Activated T-helper 1 cell treated with anti-CD3 and anti-CD28 coated beads, Interleukin-12 subunit alpha, Interleukin-12 subunit beta, Interleukin-2, Interleukin-4 antibody, amounts not matched to agents 30 ng/mL and 10 ng/mL and 1 ng/mL, durations not matched to agents 14 hours and 24 hours and 36 hours (primary cell): ENCODE results near the gene C10orf62. TPM values are rescaled to one million over a fixed set of nuclear protein-coding genes. Genes with fewer than 3 reads are reported as not detected.

Source experiments
- DNase-seq: peaks from one replicate; pipeline ENCODE4 v3.0.0; 2021; ENCODE audit warnings: low spot score
- H3K27ac Mint-ChIP-seq: one replicate; pipeline ENCODE4 v1.8.0; 2021; ENCODE audit warnings: mild to moderate bottlenecking, mixed read lengths
- H3K27me3 Mint-ChIP-seq: one replicate; pipeline ENCODE4 v1.8.0; 2022; ENCODE audit warnings: mild to moderate bottlenecking, moderate library complexity, mixed read lengths; ENCODE audit not compliant: insufficient read depth
- H3K36me3 Mint-ChIP-seq: one replicate; pipeline ENCODE4 v1.8.0; 2021; ENCODE audit warnings: low read depth, mixed read lengths
- H3K4me1 Mint-ChIP-seq: one replicate; pipeline ENCODE4 v1.8.0; 2021; ENCODE audit warnings: low read depth, mixed read lengths
- H3K4me3 Mint-ChIP-seq: one replicate; pipeline ENCODE4 v1.8.0; 2021; ENCODE audit warnings: mild to moderate bottlenecking, moderate library complexity, mixed read lengths
- H3K9me3 Mint-ChIP-seq: one replicate; pipeline ENCODE4 v1.8.0; 2021; ENCODE audit warnings: mixed read lengths
- intact Hi-C: fragments of 100-400 bp; cut with micrococcal nuclease; formaldehyde crosslinking; loops from one replicate; pipeline ENCODE4 v1.15.1; 2024
- total RNA-seq: library from RNA; stranded (reverse); gene quantifications from 2 replicates; pipeline ENCODE4 v1.2.3, GENCODE V29; 2022

The C10orf62 gene
- total RNA-seq, 1 donor from 2014 or later, result not detected

- intact Hi-C loops, result no loop called here
- no peak for DNase-seq
- Mint-ChIP-seq H3K27me3 (no peaks in the 10 kb centered on the region), H3K36me3 (no peaks in the 10 kb centered on the region), H3K4me3 (no peak within 1 kb of the TSS), H3K27ac (no peak within 1 kb of the TSS), H3K9me3 (no peaks in the 10 kb centered on the region), H3K4me1 (no peaks in the 10 kb centered on the region)
Measured at GRCh38 chr10:97584060-97584797, 5.3 kb upstream of the C10orf62 start, which contains the start of gene HOGA1. Gene HOGA1, plus strand, starts transcription at chr10:97584389. Its CDS starts 315 bp downstream, at chr10:97584704.

GRCh38 chr10:97584798-97585438 lies 4.6 kb upstream of the C10orf62 start:
- Mint-ChIP-seq H3K27ac (no peak overlapping the region), H3K36me3 (no peaks in the 10 kb centered on the region), H3K4me1 (no peaks in the 10 kb centered on the region), H3K9me3 (no peaks in the 10 kb centered on the region), H3K4me3 (no peak overlapping the region), H3K27me3 (no peaks in the 10 kb centered on the region)
- intact Hi-C loops, result no loop called here
- no peak for DNase-seq

- intact Hi-C loops, result no loop called here
- no peaks in the 10 kb centered on the region for H3K27me3 Mint-ChIP-seq
- H3K27ac Mint-ChIP-seq, result no peak overlapping the region
- no peak for DNase-seq
- no peaks in the 10 kb centered on the region for H3K9me3 Mint-ChIP-seq
- H3K4me3 Mint-ChIP-seq, result no peak overlapping the region
- no peaks in the 10 kb centered on the region for H3K36me3 Mint-ChIP-seq
- no peaks in the 10 kb centered on the region for H3K4me1 Mint-ChIP-seq
Measured at GRCh38 chr10:97585439-97585811, 4.1 kb upstream of the C10orf62 start.

- no peak for DNase-seq
- H3K4me3 Mint-ChIP-seq, result no peak overlapping the region
- H3K9me3 Mint-ChIP-seq, result no peaks in the 10 kb centered on the region
- H3K4me1 Mint-ChIP-seq, result no peaks in the 10 kb centered on the region
- no peak overlapping the region for H3K27ac Mint-ChIP-seq
- H3K36me3 Mint-ChIP-seq, result no peaks in the 10 kb centered on the region
- H3K27me3 Mint-ChIP-seq, result no peaks in the 10 kb centered on the region
- intact Hi-C loops, result no loop called here
Measured at GRCh38 chr10:97587183-97587582, 2.3 kb upstream of the C10orf62 start.

GRCh38 chr10:97590082-97590747 lies 694 bp downstream of the C10orf62 start:
- H3K4me3 Mint-ChIP-seq, result no peak overlapping the region

GRCh38 chr10:97590748-97591495 lies 1.4 kb downstream of the C10orf62 start:
- no peak overlapping the region for H3K27ac Mint-ChIP-seq
- no peaks in the 10 kb centered on the region for H3K4me1 Mint-ChIP-seq
- H3K9me3 Mint-ChIP-seq, result no peaks in the 10 kb centered on the region
- peaks cover 2% of the 10 kb centered on the region for H3K27me3 Mint-ChIP-seq
- no peaks in the 10 kb centered on the region for H3K36me3 Mint-ChIP-seq
- DNase-seq, result no peak
- H3K4me3 Mint-ChIP-seq, result no peak overlapping the region
- intact Hi-C loops, result no loop called here

More at GRCh38 chr10:97590082-97590747, 694 bp downstream of the C10orf62 start:
- Mint-ChIP-seq H3K36me3 (no peaks in the 10 kb centered on the region), H3K4me1 (no peaks in the 10 kb centered on the region), H3K9me3 (no peaks in the 10 kb centered on the region), H3K27ac (no peak overlapping the region), H3K27me3 (peaks cover 2% of the 10 kb centered on the region)
- peak; percentile 17 for DNase-seq
- intact Hi-C loops, result no loop called here

GRCh38 chr10:97593421-97593820 lies 3.9 kb downstream of the C10orf62 start:
- Mint-ChIP-seq H3K27ac (no peak overlapping the region), H3K4me3 (no peak overlapping the region), H3K27me3 (peaks cover 4% of the 10 kb centered on the region), H3K36me3 (no peaks in the 10 kb centered on the region), H3K9me3 (no peaks in the 10 kb centered on the region), H3K4me1 (no peaks in the 10 kb centered on the region)
- intact Hi-C loops, result no loop called here
- DNase-seq, result no peak

- no peak overlapping the region for H3K4me3 Mint-ChIP-seq
- intact Hi-C loops, result no loop called here
- DNase-seq, result no peak
- H3K4me1 Mint-ChIP-seq, result no peaks in the 10 kb centered on the region
- H3K27me3 Mint-ChIP-seq, result peaks cover 4% of the 10 kb centered on the region
- H3K27ac Mint-ChIP-seq, result no peak overlapping the region
- no peaks in the 10 kb centered on the region for H3K9me3 Mint-ChIP-seq
- H3K36me3 Mint-ChIP-seq, result no peaks in the 10 kb centered on the region
Measured at GRCh38 chr10:97596101-97597082, 6.9 kb downstream of the C10orf62 start.

GRCh38 chr10:97597778-97598177 lies 8.3 kb downstream of the C10orf62 start:
- Mint-ChIP-seq H3K27me3 (peaks cover 4% of the 10 kb centered on the region), H3K4me3 (no peak overlapping the region), H3K36me3 (no peaks in the 10 kb centered on the region), H3K4me1 (no peaks in the 10 kb centered on the region), H3K9me3 (no peaks in the 10 kb centered on the region), H3K27ac (no peak overlapping the region)
- no peak for DNase-seq
- intact Hi-C loops, result no loop called here

GRCh38 chr10:97598407-97599271 lies 9.1 kb downstream of the C10orf62 start:
- Mint-ChIP-seq H3K27ac (no peak overlapping the region), H3K27me3 (peaks cover 4% of the 10 kb centered on the region), H3K9me3 (no peaks in the 10 kb centered on the region), H3K36me3 (no peaks in the 10 kb centered on the region), H3K4me1 (no peaks in the 10 kb centered on the region), H3K4me3 (no peak overlapping the region)
- intact Hi-C loops, result no loop called here
- DNase-seq, result no peak

GRCh38 chr10:97599272-97599619 lies 9.7 kb downstream of the C10orf62 start:
- H3K4me3 Mint-ChIP-seq, result no peak overlapping the region
- H3K27ac Mint-ChIP-seq, result no peak overlapping the region
- no peaks in the 10 kb centered on the region for H3K9me3 Mint-ChIP-seq
- no peaks in the 10 kb centered on the region for H3K4me1 Mint-ChIP-seq
- intact Hi-C loops, result no loop called here
- DNase-seq, result no peak
- peaks cover 4% of the 10 kb centered on the region for H3K27me3 Mint-ChIP-seq
- H3K36me3 Mint-ChIP-seq, result no peaks in the 10 kb centered on the region
